Measurements from ENCODE around the gene WDR53. TPM values are rescaled to one million over a fixed set of nuclear protein-coding genes. Genes with fewer than 3 reads are reported as not detected.
"Not testable (repeated sequence)": the region's sequence is repeated elsewhere in the genome, so short reads cannot be mapped to it uniquely, and the experiment has no call there.

The WDR53 gene
- polyA plus RNA-seq, 3 donors = 4.1 to 6.7 (median 5.3) TPM

GRCh38 chr3:196585044-196585757, 16.8 kb upstream of the WDR53 start:
- no peak overlapping the region for H3K4me2 ChIP-seq (replicated peaks; ENCODE audit: extremely low read depth, low read length, poor library complexity, severe bottlenecking)
- no peaks in the 10 kb centered on the region for H3K4me1 Mint-ChIP-seq
- H3K9ac ChIP-seq (ENCODE audit: insufficient read depth, low read length, poor library complexity, severe bottlenecking) = no peak overlapping the region
- WGBS (ENCODE audit: insufficient coverage) = no CpG with 5 or more reads among the region's 3 CpGs
- no peak overlapping the region for H3K27ac Mint-ChIP-seq
- no peak overlapping the region for H3K4me3 ChIP-seq (replicated peaks in 1 of 3; ENCODE audit: low read depth in 2 of 3, low read length in 3 of 3)
- no peaks in the 10 kb centered on the region for H4K20me1 ChIP-seq (ENCODE audit: insufficient read depth, low read length)
- H3K27ac ChIP-seq (ENCODE audit: low read depth in 1 of 2, low read length in 2 of 2) = no peak overlapping the region
- no peaks in the 10 kb centered on the region for H3K27me3 Mint-ChIP-seq (ENCODE audit: low read depth in 3 of 3)
- no peaks in the 10 kb centered on the region for H3K4me1 ChIP-seq (ENCODE audit: control insufficient read depth in 1 of 2, insufficient read depth in 2 of 2, low read length in 2 of 2)
- peaks cover 49 to 57% of the 10 kb centered on the region in 2 donors for H3K36me3 Mint-ChIP-seq
- no peak for DNase-seq
- H3K9me3 Mint-ChIP-seq = peaks cover 0 to 2% (median 0%) of the 10 kb centered on the region in 7 donors
- no peak overlapping the region for H2AFZ ChIP-seq (ENCODE audit: insufficient read depth, low read depth, low read length, poor library complexity, severe bottlenecking)
- H3K36me3 ChIP-seq (replicated peaks in 1 of 2; ENCODE audit: control insufficient read depth in 1 of 2, insufficient read depth in 2 of 2, low read length in 2 of 2) = peaks cover 44 to 69% of the 10 kb centered on the region in 2 donors
- no peak for TF ChIP-seq CTCF (IDR thresholded peaks at IDR 0.05)
- intact Hi-C loops (cut with micrococcal nuclease) = no loop called here
- no peaks in the 10 kb centered on the region for H3K9me3 ChIP-seq (replicated peaks in 1 of 2; ENCODE audit: control insufficient read depth in 1 of 2, insufficient read depth in 1 of 2, low read length in 2 of 2)
- peaks cover 5% of the 10 kb centered on the region for H3K79me2 ChIP-seq (ENCODE audit: insufficient read depth, low read length)
- no peaks in the 10 kb centered on the region for H3K27me3 ChIP-seq (ENCODE audit: control insufficient read depth in 2 of 2, insufficient read depth in 2 of 2, low read length in 2 of 2)
- no peak overlapping the region for H3K4me3 Mint-ChIP-seq

GRCh38 chr3:196572389-196572788, 4.0 kb upstream of the WDR53 start:
- no peaks in the 10 kb centered on the region for H3K27me3 ChIP-seq (ENCODE audit: control insufficient read depth in 2 of 2, insufficient read depth in 2 of 2, low read length in 2 of 2)
- no peak overlapping the region for H3K4me3 Mint-ChIP-seq
- no peak for TF ChIP-seq CTCF (IDR thresholded peaks at IDR 0.05)
- H3K9me3 ChIP-seq (replicated peaks in 1 of 2; ENCODE audit: control insufficient read depth in 1 of 2, insufficient read depth in 1 of 2, low read length in 2 of 2) = no peaks in the 10 kb centered on the region
- H3K27ac Mint-ChIP-seq = no peak overlapping the region
- H3K36me3 Mint-ChIP-seq = peaks cover 1% of the 10 kb centered on the region in 2 donors
- H3K9ac ChIP-seq (ENCODE audit: insufficient read depth, low read length, poor library complexity, severe bottlenecking) = no peak overlapping the region
- H4K20me1 ChIP-seq (ENCODE audit: insufficient read depth, low read length) = peaks cover 38% of the 10 kb centered on the region
- H3K79me2 ChIP-seq (ENCODE audit: insufficient read depth, low read length) = peaks cover 92% of the 10 kb centered on the region
- H3K4me1 Mint-ChIP-seq = peaks cover 32% of the 10 kb centered on the region
- H3K4me2 ChIP-seq (replicated peaks; ENCODE audit: extremely low read depth, low read length, poor library complexity, severe bottlenecking) = no peak overlapping the region
- H3K9me3 Mint-ChIP-seq = no peaks in the 10 kb centered on the region
- DNase-seq = no peak
- peaks cover 42 to 58% of the 10 kb centered on the region in 2 donors for H3K4me1 ChIP-seq (ENCODE audit: control insufficient read depth in 1 of 2, insufficient read depth in 2 of 2, low read length in 2 of 2)
- H3K4me3 ChIP-seq (replicated peaks in 1 of 3; ENCODE audit: low read depth in 2 of 3, low read length in 3 of 3) = no peak overlapping the region
- no peaks in the 10 kb centered on the region for H3K27me3 Mint-ChIP-seq (ENCODE audit: low read depth in 3 of 3)
- intact Hi-C loops (cut with micrococcal nuclease) = no loop called here
- peaks cover 2% of the 10 kb centered on the region in 2 donors for H3K36me3 ChIP-seq (replicated peaks in 1 of 2; ENCODE audit: control insufficient read depth in 1 of 2, insufficient read depth in 2 of 2, low read length in 2 of 2)
- H3K27ac ChIP-seq (ENCODE audit: low read depth in 1 of 2, low read length in 2 of 2) = peak overlapping the region in 1 of 2 donors; percentile 56
- 92% methylated on average over 1 of the region's 1 CpG for WGBS (ENCODE audit: insufficient coverage)
- no peak overlapping the region for H2AFZ ChIP-seq (ENCODE audit: insufficient read depth, low read depth, low read length, poor library complexity, severe bottlenecking)

GRCh38 chr3:196570332-196570731, 2.0 kb upstream of the WDR53 start:
- H3K4me3 Mint-ChIP-seq; H3K4me3 ChIP-seq (replicated peaks in 1 of 3; ENCODE audit: low read depth in 2 of 3, low read length in 3 of 3); H3K9ac ChIP-seq (ENCODE audit: insufficient read depth, low read length, poor library complexity, severe bottlenecking); H3K27me3 Mint-ChIP-seq (ENCODE audit: low read depth in 3 of 3); intact Hi-C loops (cut with micrococcal nuclease); H3K9me3 ChIP-seq (replicated peaks in 1 of 2; ENCODE audit: control insufficient read depth in 1 of 2, insufficient read depth in 1 of 2, low read length in 2 of 2); H3K27me3 ChIP-seq (ENCODE audit: control insufficient read depth in 2 of 2, insufficient read depth in 2 of 2, low read length in 2 of 2); H3K4me2 ChIP-seq (replicated peaks; ENCODE audit: extremely low read depth, low read length, poor library complexity, severe bottlenecking); H3K27ac Mint-ChIP-seq; H2AFZ ChIP-seq (ENCODE audit: insufficient read depth, low read depth, low read length, poor library complexity, severe bottlenecking); DNase-seq; H3K9me3 Mint-ChIP-seq; H3K27ac ChIP-seq (ENCODE audit: low read depth in 1 of 2, low read length in 2 of 2): not testable (repeated sequence)
- peaks cover 88% of the 10 kb centered on the region for H3K79me2 ChIP-seq (ENCODE audit: insufficient read depth, low read length)
- Mint-ChIP-seq H3K36me3 (peaks cover 5 to 11% of the 10 kb centered on the region in 2 donors), H3K4me1 (peaks cover 32% of the 10 kb centered on the region)
- no CpG with 5 or more reads among the region's 13 CpGs for WGBS (ENCODE audit: insufficient coverage)
- peaks cover 27% of the 10 kb centered on the region for H4K20me1 ChIP-seq (ENCODE audit: insufficient read depth, low read length)
- peaks cover 38 to 52% of the 10 kb centered on the region in 2 donors for H3K4me1 ChIP-seq (ENCODE audit: control insufficient read depth in 1 of 2, insufficient read depth in 2 of 2, low read length in 2 of 2)
- H3K36me3 ChIP-seq (replicated peaks in 1 of 2; ENCODE audit: control insufficient read depth in 1 of 2, insufficient read depth in 2 of 2, low read length in 2 of 2) = peaks cover 6 to 12% of the 10 kb centered on the region in 2 donors

Measured in CD14-positive monocyte (primary cell).